Measurements from ENCODE around the gene FKBP2.

DNA sequence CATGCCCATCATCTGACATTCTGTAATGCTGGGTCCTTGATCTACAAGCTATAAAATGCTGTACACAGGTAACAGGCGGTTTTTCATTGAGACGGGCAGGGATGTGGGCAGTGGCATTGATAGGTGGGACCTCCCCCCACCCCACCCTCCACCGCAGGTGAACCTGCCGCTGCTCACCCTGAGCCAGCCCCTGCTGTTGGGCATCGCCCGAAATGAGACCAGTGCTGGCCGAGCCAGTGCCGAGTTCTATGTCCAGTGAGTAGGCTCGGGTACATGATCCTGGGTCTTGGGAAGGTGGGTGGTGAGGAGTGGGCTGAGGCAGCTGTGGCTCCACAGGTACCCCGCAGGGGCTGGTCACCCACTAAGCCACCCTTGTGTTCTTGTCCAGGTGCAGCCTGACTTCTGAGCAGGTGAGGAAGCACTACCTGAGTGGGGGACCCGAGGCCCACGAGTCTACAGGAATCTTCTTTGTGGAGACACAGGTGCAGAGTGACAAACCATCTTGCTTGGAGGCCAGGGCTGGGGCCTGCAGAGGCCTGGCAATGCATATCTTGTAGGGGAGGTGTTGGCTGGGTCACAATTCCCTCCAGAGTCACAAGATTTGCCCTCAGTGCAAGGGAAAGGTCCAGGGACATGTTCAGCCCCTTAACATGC is 11.7 kb upstream of the FKBP2 start:
- TF ChIP-seq, protein P1, sequence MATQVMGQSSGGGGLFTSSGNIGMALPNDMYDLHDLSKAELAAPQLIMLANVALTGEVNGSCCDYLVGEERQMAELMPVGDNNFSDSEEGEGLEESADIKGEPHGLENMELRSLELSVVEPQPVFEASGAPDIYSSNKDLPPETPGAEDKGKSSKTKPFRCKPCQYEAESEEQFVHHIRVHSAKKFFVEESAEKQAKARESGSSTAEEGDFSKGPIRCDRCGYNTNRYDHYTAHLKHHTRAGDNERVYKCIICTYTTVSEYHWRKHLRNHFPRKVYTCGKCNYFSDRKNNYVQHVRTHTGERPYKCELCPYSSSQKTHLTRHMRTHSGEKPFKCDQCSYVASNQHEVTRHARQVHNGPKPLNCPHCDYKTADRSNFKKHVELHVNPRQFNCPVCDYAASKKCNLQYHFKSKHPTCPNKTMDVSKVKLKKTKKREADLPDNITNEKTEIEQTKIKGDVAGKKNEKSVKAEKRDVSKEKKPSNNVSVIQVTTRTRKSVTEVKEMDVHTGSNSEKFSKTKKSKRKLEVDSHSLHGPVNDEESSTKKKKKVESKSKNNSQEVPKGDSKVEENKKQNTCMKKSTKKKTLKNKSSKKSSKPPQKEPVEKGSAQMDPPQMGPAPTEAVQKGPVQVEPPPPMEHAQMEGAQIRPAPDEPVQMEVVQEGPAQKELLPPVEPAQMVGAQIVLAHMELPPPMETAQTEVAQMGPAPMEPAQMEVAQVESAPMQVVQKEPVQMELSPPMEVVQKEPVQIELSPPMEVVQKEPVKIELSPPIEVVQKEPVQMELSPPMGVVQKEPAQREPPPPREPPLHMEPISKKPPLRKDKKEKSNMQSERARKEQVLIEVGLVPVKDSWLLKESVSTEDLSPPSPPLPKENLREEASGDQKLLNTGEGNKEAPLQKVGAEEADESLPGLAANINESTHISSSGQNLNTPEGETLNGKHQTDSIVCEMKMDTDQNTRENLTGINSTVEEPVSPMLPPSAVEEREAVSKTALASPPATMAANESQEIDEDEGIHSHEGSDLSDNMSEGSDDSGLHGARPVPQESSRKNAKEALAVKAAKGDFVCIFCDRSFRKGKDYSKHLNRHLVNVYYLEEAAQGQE (IDR thresholded peaks at IDR 0.05; ENCODE audit: insufficient replicate concordance, low read depth): no peak
- TF ChIP-seq, protein P2, sequence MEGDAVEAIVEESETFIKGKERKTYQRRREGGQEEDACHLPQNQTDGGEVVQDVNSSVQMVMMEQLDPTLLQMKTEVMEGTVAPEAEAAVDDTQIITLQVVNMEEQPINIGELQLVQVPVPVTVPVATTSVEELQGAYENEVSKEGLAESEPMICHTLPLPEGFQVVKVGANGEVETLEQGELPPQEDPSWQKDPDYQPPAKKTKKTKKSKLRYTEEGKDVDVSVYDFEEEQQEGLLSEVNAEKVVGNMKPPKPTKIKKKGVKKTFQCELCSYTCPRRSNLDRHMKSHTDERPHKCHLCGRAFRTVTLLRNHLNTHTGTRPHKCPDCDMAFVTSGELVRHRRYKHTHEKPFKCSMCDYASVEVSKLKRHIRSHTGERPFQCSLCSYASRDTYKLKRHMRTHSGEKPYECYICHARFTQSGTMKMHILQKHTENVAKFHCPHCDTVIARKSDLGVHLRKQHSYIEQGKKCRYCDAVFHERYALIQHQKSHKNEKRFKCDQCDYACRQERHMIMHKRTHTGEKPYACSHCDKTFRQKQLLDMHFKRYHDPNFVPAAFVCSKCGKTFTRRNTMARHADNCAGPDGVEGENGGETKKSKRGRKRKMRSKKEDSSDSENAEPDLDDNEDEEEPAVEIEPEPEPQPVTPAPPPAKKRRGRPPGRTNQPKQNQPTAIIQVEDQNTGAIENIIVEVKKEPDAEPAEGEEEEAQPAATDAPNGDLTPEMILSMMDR (IDR thresholded peaks at IDR 0.05; ENCODE audit: insufficient read depth, low read length): no peak
- no peak for TF ChIP-seq POLR2AphosphoS5 (IDR thresholded peaks at IDR 0.05; ENCODE audit: low read depth)
- no peak for TF ChIP-seq SPI1 (IDR thresholded peaks at IDR 0.05; ENCODE audit: borderline replicate concordance, low read depth)
- no peak for TF ChIP-seq GABPA (IDR thresholded peaks at IDR 0.05; ENCODE audit: low read depth)
